Liver (tissue), 9 donors: Measurements from ENCODE around the gene MR1. TPM values are rescaled to one million over a fixed set of nuclear protein-coding genes. Genes with fewer than 3 reads are reported as not detected.
A peak's percentile ranks its signal among the peaks of the same experiment; 100 is the strongest.

ENCODE experiments used
- DNase-seq: peaks from one replicate; pipeline ENCODE4 v3.0.0-alpha.2; 2017; ENCODE audit warnings: low spot score
- H3K27ac ChIP-seq, 2 donors: one replicate each; pipeline ENCODE4 v1.7.0; 2013; ENCODE audit warnings: inconsistent platforms in 2 of 2, low read length in 2 of 2, control low read depth in 1 of 2, low read depth in 1 of 2, mild to moderate bottlenecking in 1 of 2
- H3K27me3 ChIP-seq, 4 donors: one replicate each; pipeline versions ENCODE4 v1.6.1 to v1.7.0; 2013; ENCODE audit warnings: low read length in 3 of 4, inconsistent platforms in 1 of 4, mild to moderate bottlenecking in 1 of 4, moderate library complexity in 1 of 4; ENCODE audit not compliant: control insufficient read depth in 4 of 4, insufficient read depth in 4 of 4
- H3K36me3 ChIP-seq, 4 donors: one replicate each; pipeline versions ENCODE4 v1.6.1 to v1.7.0; 2013; ENCODE audit warnings: low read length in 3 of 4, mild to moderate bottlenecking in 3 of 4, low read depth in 1 of 4, moderate library complexity in 1 of 4; ENCODE audit not compliant: control insufficient read depth in 4 of 4, insufficient read depth in 3 of 4
- H3K4me1 ChIP-seq, 4 donors: one replicate each; pipeline versions ENCODE4 v1.6.1 to v1.7.0; 2013; ENCODE audit warnings: low read length in 3 of 4, mild to moderate bottlenecking in 3 of 4, moderate library complexity in 1 of 4; ENCODE audit not compliant: control insufficient read depth in 4 of 4, insufficient read depth in 4 of 4
- H3K4me3 ChIP-seq, 3 donors: one replicate each; pipeline versions ENCODE4 v1.6.1 to v1.7.0; 2013; ENCODE audit warnings: low read length in 3 of 3, control low read depth in 1 of 3, low read depth in 1 of 3, mild to moderate bottlenecking in 1 of 3
- H3K9ac ChIP-seq, 2 donors: one replicate each; pipeline ENCODE4 v1.7.0; 2013; ENCODE audit warnings: low read length in 2 of 2, mild to moderate bottlenecking in 2 of 2, moderate library complexity in 2 of 2, control low read depth in 1 of 2, low read depth in 1 of 2
- H3K9me3 ChIP-seq, 4 donors: one replicate each; pipeline versions ENCODE4 v1.6.1 to v1.7.0; 2013; ENCODE audit warnings: low read length in 3 of 4; ENCODE audit not compliant: control insufficient read depth in 4 of 4
- CTCF ChIP-seq: fragments of 150-350 bp; IDR thresholded peaks from 2 replicates; pipeline ENCODE4 v1.5.1; 2017; ENCODE audit warnings: improper control_type of control experiment, low read depth, low read length; ENCODE audit not compliant: missing input control
- EGR1 ChIP-seq, 2 donors: IDR thresholded peaks; 2 replicates each; pipeline ENCODE4 v1.6.1; 2016 to 2018; ENCODE audit warnings: antibody characterized with exemption in 2 of 2, low read depth in 2 of 2
- FOXA1 ChIP-seq: IDR thresholded peaks from 2 replicates; pipeline ENCODE4 v1.6.1; 2016; ENCODE audit warnings: antibody characterized with exemption
- FOXA2 ChIP-seq: IDR thresholded peaks from 2 replicates; pipeline ENCODE4 v1.6.1; 2016; ENCODE audit warnings: antibody characterized with exemption
- GABPA ChIP-seq, 2 donors: IDR thresholded peaks in 1 of 2; conservative IDR thresholded peaks in 1 of 2; 2 replicates each; pipeline ENCODE4 v1.6.1; 2016; ENCODE audit warnings: antibody characterized with exemption in 2 of 2, mild to moderate bottlenecking in 1 of 2, moderate library complexity in 1 of 2
- HNF4A ChIP-seq, 2 donors: conservative IDR thresholded peaks; 2 replicates each; pipeline ENCODE4 v1.6.1; 2016; ENCODE audit warnings: antibody characterized with exemption in 2 of 2, mild to moderate bottlenecking in 2 of 2
- MAX ChIP-seq: IDR thresholded peaks from 2 replicates; pipeline ENCODE4 v1.6.1; 2016; ENCODE audit warnings: antibody characterized with exemption
- NR2F2 ChIP-seq: IDR thresholded peaks from 2 replicates; pipeline ENCODE4 v1.6.1; 2016; ENCODE audit warnings: antibody characterized with exemption
- RAD21 ChIP-seq, 2 donors: IDR thresholded peaks; 2 replicates each; pipeline ENCODE4 v1.6.1; 2016; ENCODE audit warnings: antibody characterized with exemption in 2 of 2, mild to moderate bottlenecking in 2 of 2
- REST ChIP-seq: IDR thresholded peaks from 2 replicates; pipeline ENCODE4 v1.6.1; 2016; ENCODE audit warnings: antibody characterized with exemption, mild to moderate bottlenecking
- RXRA ChIP-seq, 2 donors: IDR thresholded peaks; 2 replicates each; pipeline ENCODE4 v1.6.1; 2017 to 2018; ENCODE audit warnings: antibody characterized with exemption in 2 of 2, mild to moderate bottlenecking in 1 of 2
- TAF1 ChIP-seq: conservative IDR thresholded peaks from 2 replicates; pipeline ENCODE4 v1.6.1; 2016; ENCODE audit warnings: antibody characterized with exemption, mild to moderate bottlenecking
- YY1 ChIP-seq: IDR thresholded peaks from 2 replicates; pipeline ENCODE4 v1.6.1; 2016; ENCODE audit warnings: antibody characterized with exemption, mild to moderate bottlenecking
- WGBS: extraction: QIAGEN DNeasy Blood & Tissue Kit; methylation state at CpG from one replicate; pipeline ENCODE4 v1.1.7; 2013; 5-methylcytosine and 5-hydroxymethylcytosine counted together
- polyA plus RNA-seq, 2 donors: library from polyadenylated mRNA; stranded (reverse) in 1 of 2; unstranded in 1 of 2; fragments of 200-250 nt in 1 of 2; fragments of >200 nt in 1 of 2; fragmentation: Nextera tagmentation in 1 of 2; extraction: Ambion mirVana in 1 of 2; gene quantifications; one replicate each; pipeline versions ENCODE4 v1.2.1 to v1.2.3, GENCODE V29; 2013 to 2015
- total RNA-seq, 2 donors: library from RNA; depleted of rRNA; stranded (reverse); fragments of >200 nt; gene quantifications; one replicate each; pipeline ENCODE4 v1.2.3, GENCODE V29; 2014
- donor health status: healthy.
- donor health status: healthy.
- donor health status: healthy.
- donor health status: healthy.
- donor health status: healthy.

Gene MR1
- total and polyA plus RNA-seq, 4 donors: 5.5 to 8.1 (median 6.1) TPM

GRCh38 chr1:181056560-181056959, 22.8 kb downstream of the MR1 start:
- peaks cover 0 to 2% (median 0%) of the 10 kb centered on the region in 4 donors for H3K9me3 ChIP-seq
- H3K27ac ChIP-seq: no peak overlapping the region
- H3K4me3 ChIP-seq: no peak overlapping the region
- TF ChIP-seq REST (no peak), HNF4A (conservative IDR thresholded peaks at IDR 0.05) (peak in 1 of 2 donors; percentile 28)
- H3K36me3 ChIP-seq: peaks cover 0 to 2% (median under 1%) of the 10 kb centered on the region in 4 donors
- H3K4me1 ChIP-seq: no peaks in the 10 kb centered on the region
- no peak overlapping the region for H3K9ac ChIP-seq
- no peak for DNase-seq
- no peaks in the 10 kb centered on the region for H3K27me3 ChIP-seq
- WGBS: 87% methylated on average over 6 of the region's 6 CpGs

- peaks cover 0 to 2% (median under 1%) of the 10 kb centered on the region in 4 donors for H3K36me3 ChIP-seq
- H3K27ac ChIP-seq: no peak overlapping the region
- no peaks in the 10 kb centered on the region for H3K27me3 ChIP-seq
- H3K4me3 ChIP-seq: no peak overlapping the region
- H3K9me3 ChIP-seq: peaks cover 0 to 2% (median 0%) of the 10 kb centered on the region in 4 donors
- DNase-seq: no peak
- no peak for TF ChIP-seq RXRA (IDR thresholded peaks at IDR 0.05)
- no peak for TF ChIP-seq MAX
- no peak for TF ChIP-seq TAF1
- TF ChIP-seq FOXA2: no peak
- no peak for TF ChIP-seq CTCF
- TF ChIP-seq YY1: no peak
- no peak for TF ChIP-seq RAD21 (IDR thresholded peaks at IDR 0.05)
- no peak for TF ChIP-seq HNF4A (conservative IDR thresholded peaks at IDR 0.05)
- no peak for TF ChIP-seq EGR1 (IDR thresholded peaks at IDR 0.05; ENCODE audit: low read depth in 2 of 2)
- no peak for TF ChIP-seq FOXA1
- no peak overlapping the region for H3K9ac ChIP-seq
- WGBS: 74% methylated on average over 3 of the region's 3 CpGs
- H3K4me1 ChIP-seq: no peaks in the 10 kb centered on the region
Measured at GRCh38 chr1:181057079-181057478, 23.3 kb downstream of the MR1 start.

GRCh38 chr1:181059435-181059834, 25.7 kb downstream of the MR1 start:
- Histone ChIP-seq H3K4me3 (no peak overlapping the region), H3K4me1 (no peaks in the 10 kb centered on the region), H3K9ac (no peak overlapping the region), H3K36me3 (peaks cover 0 to 2% (median 0%) of the 10 kb centered on the region in 4 donors), H3K9me3 (peaks cover 0 to 2% (median 0%) of the 10 kb centered on the region in 4 donors), H3K27me3 (no peaks in the 10 kb centered on the region), H3K27ac (no peak overlapping the region)
- TF ChIP-seq GABPA (IDR thresholded peaks at IDR 0.05 in 1 of 2, conservative IDR thresholded peaks at IDR 0.05 in 1 of 2): no peak
- TF ChIP-seq FOXA1: no peak
- TF ChIP-seq MAX: no peak
- no peak for TF ChIP-seq NR2F2
- DNase-seq: no peak
